GM23338 (cell line): ENCODE data around the gene C1orf21. TPM values are rescaled to one million over a fixed set of nuclear protein-coding genes. Genes with fewer than 3 reads are reported as not detected.

ENCODE experiments used
- ATAC-seq: fragments of 200-7000 bp; cut with Tn5 transposase; 3 replicates; pipeline ENCODE4 v1.9.1; 2020
- DNase-seq: peaks from one replicate; pipeline ENCODE4 v3.0.0-alpha.2; 2015; ENCODE audit warnings: low spot score
- H2AFZ ChIP-seq: fragments of 200-600 bp; sonication (generic); 2 replicates; pipeline ENCODE4 v1.8.0; 2016; ENCODE audit warnings: antibody characterized with exemption, mild to moderate bottlenecking, moderate library complexity
- H3F3A ChIP-seq: fragments of 200-600 bp; sonication (generic); replicated peaks from 2 replicates; pipeline ENCODE4 v1.8.0; 2017; ENCODE audit warnings: antibody characterized with exemption, mixed run types, low read depth
- H3K27ac ChIP-seq: fragments of 200-600 bp; sonication (generic); 2 replicates; pipeline ENCODE4 v1.6.1; 2016; ENCODE audit warnings: low read depth
- H3K27me3 ChIP-seq: fragments of 200-600 bp; sonication (generic); 2 replicates; pipeline ENCODE4 v1.8.0; 2016; ENCODE audit warnings: mild to moderate bottlenecking, mixed run types, moderate library complexity; ENCODE audit not compliant: insufficient read depth
- H3K36me3 ChIP-seq: fragments of 200-600 bp; sonication (generic); 2 replicates; pipeline ENCODE4 v1.8.0; 2016; ENCODE audit warnings: mild to moderate bottlenecking; ENCODE audit not compliant: insufficient read depth
- H3K4me1 ChIP-seq: fragments of 200-600 bp; sonication (generic); 2 replicates; pipeline ENCODE4 v1.8.0; 2016; ENCODE audit warnings: mild to moderate bottlenecking, moderate library complexity; ENCODE audit not compliant: insufficient read depth
- H3K4me2 ChIP-seq: fragments of 200-600 bp; sonication (generic); 2 replicates; pipeline ENCODE4 v1.7.1; 2017; ENCODE audit warnings: mixed run types
- H3K4me3 ChIP-seq: fragments of 200-600 bp; sonication (generic); 2 replicates; pipeline ENCODE4 v1.6.1; 2016; ENCODE audit warnings: mixed run types
- H3K79me2 ChIP-seq: fragments of 200-600 bp; sonication (generic); replicated peaks from 2 replicates; pipeline ENCODE4 v1.8.0; 2017; ENCODE audit warnings: mild to moderate bottlenecking; ENCODE audit not compliant: insufficient read depth
- H3K9me2 ChIP-seq: fragments of 200-600 bp; sonication (generic); 2 replicates; pipeline ENCODE4 v1.8.0; 2017; ENCODE audit not compliant: insufficient read depth
- H4K20me1 ChIP-seq: fragments of 200-600 bp; sonication (generic); replicated peaks from 2 replicates; pipeline ENCODE4 v1.8.0; 2017; ENCODE audit warnings: mild to moderate bottlenecking; ENCODE audit not compliant: insufficient read depth
- H3K27ac Mint-ChIP-seq: 2 replicates; pipeline ENCODE4 v1.8.0; 2020; ENCODE audit warnings: inconsistent platforms, mild to moderate bottlenecking, moderate library complexity, mixed read lengths
- H3K27me3 Mint-ChIP-seq: 3 replicates; pipeline ENCODE4 v1.8.0; 2022; ENCODE audit warnings: low read depth, mild to moderate bottlenecking, moderate library complexity, mixed read lengths, inconsistent platforms; ENCODE audit not compliant: insufficient read depth, poor library complexity
- H3K36me3 Mint-ChIP-seq: 3 replicates; pipeline ENCODE4 v1.8.0; 2021; ENCODE audit warnings: low read depth, mild to moderate bottlenecking, inconsistent platforms, moderate library complexity, mixed read lengths
- H3K4me1 Mint-ChIP-seq: 3 replicates; pipeline ENCODE4 v1.8.0; 2020; ENCODE audit warnings: mild to moderate bottlenecking, inconsistent platforms, mixed read lengths
- H3K4me3 Mint-ChIP-seq: 3 replicates; pipeline ENCODE4 v1.8.0; 2021; ENCODE audit warnings: moderate library complexity, mild to moderate bottlenecking, inconsistent platforms, mixed read lengths
- H3K9me3 Mint-ChIP-seq: 3 replicates; pipeline ENCODE4 v1.8.0; 2020; ENCODE audit warnings: moderate library complexity, mild to moderate bottlenecking, inconsistent platforms, mixed read lengths
- CREB1 ChIP-seq: fragments of 250-450 bp; sonication (Bioruptor Pico); IDR thresholded peaks from 2 replicates; pipeline ENCODE4 v1.5.0; 2020; ENCODE audit warnings: low read depth, mild to moderate bottlenecking, moderate library complexity
- ETS1 ChIP-seq: IDR thresholded peaks from 2 replicates; pipeline ENCODE4 v1.6.1; 2016; ENCODE audit warnings: antibody characterized with exemption
- EZH2 ChIP-seq: fragments of 200-600 bp; sonication (generic); IDR thresholded peaks from one replicate; pipeline ENCODE4 v1.8.0; 2017; ENCODE audit warnings: antibody characterized with exemption, mild to moderate bottlenecking, low read depth; ENCODE audit not compliant: unreplicated experiment
- EZH2phosphoT487 ChIP-seq: fragments of 200-600 bp; sonication (generic); IDR thresholded peaks from one replicate; pipeline ENCODE4 v1.8.1; 2018; ENCODE audit warnings: antibody characterized with exemption; ENCODE audit not compliant: unreplicated experiment
- JUNB ChIP-seq: IDR thresholded peaks from one replicate; pipeline ENCODE4 v1.6.1; 2016; ENCODE audit warnings: antibody characterized with exemption; ENCODE audit not compliant: unreplicated experiment
- NANOG ChIP-seq: IDR thresholded peaks from 2 replicates; pipeline ENCODE4 v1.6.1; 2016; ENCODE audit warnings: antibody characterized with exemption, borderline replicate concordance
- REST ChIP-seq: IDR thresholded peaks from one replicate; pipeline ENCODE4 v1.6.1; 2018; ENCODE audit warnings: antibody characterized with exemption; ENCODE audit not compliant: unreplicated experiment
- STAT1 ChIP-seq: IDR thresholded peaks from one replicate; pipeline ENCODE4 v1.6.1; 2016; ENCODE audit warnings: antibody characterized with exemption; ENCODE audit not compliant: unreplicated experiment
- ZNF114 ChIP-seq: fragments of 250-450 bp; sonication (Bioruptor Pico); IDR thresholded peaks from 2 replicates; pipeline ENCODE4 v1.5.0; 2020; ENCODE audit warnings: mild to moderate bottlenecking, moderate library complexity
- ZNF331 ChIP-seq: fragments of 250-450 bp; sonication (Bioruptor Pico); IDR thresholded peaks from 2 replicates; pipeline ENCODE4 v1.5.0; 2020; ENCODE audit warnings: low read depth, mild to moderate bottlenecking, moderate library complexity
- ZNF462 ChIP-seq: fragments of 250-450 bp; sonication (Bioruptor Pico); IDR thresholded peaks from 2 replicates; pipeline ENCODE4 v1.5.0; 2020; ENCODE audit warnings: mild to moderate bottlenecking, moderate library complexity
- polyA plus RNA-seq: library from polyadenylated mRNA; unstranded; fragments of >200 nt; fragmentation: Nextera tagmentation; extraction: Ambion mirVana; gene quantifications from 2 replicates; pipeline ENCODE4 v1.2.1, GENCODE V29; 2016
- total RNA-seq: library from RNA; depleted of rRNA; stranded (reverse); fragments of >200 nt; shearing (Covaris generic); gene quantifications from 2 replicates; pipeline ENCODE4 v1.2.3, GENCODE V29; 2014

The C1orf21 gene
- total and polyA plus RNA-seq, 2 experiments from 2014 or later = 28.0 to 40.4 TPM

- TF ChIP-seq ETS1 (no peak), EZH2phosphoT487 (no peak), REST (no peak), EZH2 (no peak), JUNB (no peak), CREB1 (CRISPR knock-in tag) (no peak), NANOG (no peak), STAT1 (no peak)
Measured at GRCh38 chr1:184590163-184590750, 203.4 kb downstream of the C1orf21 start (continued).

- H3K4me1 Mint-ChIP-seq = peaks cover 3% of the 10 kb centered on the region; the same call in 2 of the 3 replicates
- no peak for TF ChIP-seq ZNF462
- no peak for TF ChIP-seq ZNF114 (CRISPR knock-in tag)
- TF ChIP-seq CREB1 (CRISPR knock-in tag) = no peak
- TF ChIP-seq ZNF331 (CRISPR knock-in tag) = no peak
- no peak for TF ChIP-seq REST
Measured at GRCh38 chr1:184593597-184593996, 206.8 kb downstream of the C1orf21 start.

More at GRCh38 chr1:184593597-184593996, 206.8 kb downstream of the C1orf21 start:
- H3K4me3 ChIP-seq = no peak overlapping the region
- H4K20me1 ChIP-seq = no peaks in the 10 kb centered on the region
- no peaks in the 10 kb centered on the region for H3K27me3 ChIP-seq
- H2AFZ ChIP-seq = no peak overlapping the region
- no peak for ATAC-seq
- H3F3A ChIP-seq = no peaks in the 10 kb centered on the region
- peaks cover 4% of the 10 kb centered on the region for H3K36me3 Mint-ChIP-seq
- no peak overlapping the region for H3K4me3 Mint-ChIP-seq
- H3K4me1 ChIP-seq = no peaks in the 10 kb centered on the region
- peaks cover 6% of the 10 kb centered on the region; the same call in 1 of the 2 replicates for H3K79me2 ChIP-seq
- no peak overlapping the region for H3K27ac ChIP-seq
- DNase-seq = no peak
- H3K27me3 Mint-ChIP-seq = peaks cover 5% of the 10 kb centered on the region
- H3K36me3 ChIP-seq = no peaks in the 10 kb centered on the region
- no peak overlapping the region for H3K4me2 ChIP-seq
- no peaks in the 10 kb centered on the region for H3K9me3 Mint-ChIP-seq
- H3K9me2 ChIP-seq = no peaks in the 10 kb centered on the region
- H3K27ac Mint-ChIP-seq = no peak overlapping the region
